NCI-H2029 (cell line): ENCODE results near the gene PSORS1C1.
"Not testable (repeated sequence)": the region's sequence is repeated elsewhere in the genome, so short reads cannot be mapped to it uniquely, and the experiment has no call there.

ENCODE experiments used
- DNase-seq: peaks from one replicate; lab custom pipeline; 2025; lab: John Stamatoyannopoulos, UW

Gene PSORS1C1

GRCh38 chr6:31158863-31159855, 44.6 kb downstream of the PSORS1C1 start:
- DNase-seq = no peak

- no peak for DNase-seq
Observed at GRCh38 chr6:31161216-31162126, 46.9 kb downstream of the PSORS1C1 start.

- no peak for DNase-seq
Observed at GRCh38 chr6:31162463-31163165, 48.0 kb downstream of the PSORS1C1 start.

- no peak for DNase-seq
Observed at GRCh38 chr6:31163922-31164321, 49.3 kb downstream of the PSORS1C1 start.

- not testable (repeated sequence) for DNase-seq
Observed at GRCh38 chr6:31164475-31165063, 50.0 kb downstream of the PSORS1C1 start.

GRCh38 chr6:31165064-31165832, 50.6 kb downstream of the PSORS1C1 start:
- DNase-seq = not testable (repeated sequence)

GRCh38 chr6:31165986-31166385, 51.4 kb downstream of the PSORS1C1 start:
- DNase-seq = no peak

GRCh38 chr6:31168606-31169005, 54.0 kb downstream of the PSORS1C1 start:
- DNase-seq = no peak

GRCh38 chr6:31169123-31169857, 54.7 kb downstream of the PSORS1C1 start:
- DNase-seq = no peak

- DNase-seq = not testable (repeated sequence)
Observed at GRCh38 chr6:31169858-31170599, 55.4 kb downstream of the PSORS1C1 start.

GRCh38 chr6:31170600-31170881, 55.9 kb downstream of the PSORS1C1 start, which contains the start of gene POU5F1:
POU5F1 (minus strand) TSS chr6:31170682; CDS start chr6:31170620, 62 bp downstream.
- no peak for DNase-seq

GRCh38 chr6:31170987-31171671, 56.5 kb downstream of the PSORS1C1 start:
- DNase-seq = no peak

GRCh38 chr6:31171931-31172905, 57.6 kb downstream of the PSORS1C1 start:
- no peak for DNase-seq

GRCh38 chr6:31172973-31173384, 58.4 kb downstream of the PSORS1C1 start:
- no peak for DNase-seq

- DNase-seq = no peak
Observed at GRCh38 chr6:31173406-31173805, 58.8 kb downstream of the PSORS1C1 start.

- no peak for DNase-seq
Observed at GRCh38 chr6:31174378-31174777, 59.8 kb downstream of the PSORS1C1 start.

GRCh38 chr6:31175971-31176370, 61.4 kb downstream of the PSORS1C1 start:
- no peak for DNase-seq
